OCI-LY1 (cell line): ENCODE results near the gene DLX2.

Experiments
- H2AFZ ChIP-seq: fragments of 200-600 bp; sonication (generic), shearing (Covaris generic); 2 replicates; pipeline ENCODE4 v1.6.0; 2014; ENCODE audit warnings: antibody characterized with exemption, mild to moderate bottlenecking, low read length
- H3F3A ChIP-seq: fragments of 200-600 bp; sonication (generic), shearing (Covaris generic); 2 replicates; pipeline ENCODE4 v1.6.0; 2014; ENCODE audit warnings: mild to moderate bottlenecking, antibody characterized with exemption, low read length, moderate library complexity; ENCODE audit not compliant: insufficient read depth
- H3K27ac ChIP-seq: fragments of 200-600 bp; sonication (generic); 2 replicates; pipeline ENCODE4 v1.5.1; 2014; ENCODE audit warnings: low read length, mixed run types, mild to moderate bottlenecking, low read depth; ENCODE audit not compliant: poor library complexity, severe bottlenecking
- H3K27me3 ChIP-seq: fragments of 200-600 bp; sonication (generic); 2 replicates; pipeline ENCODE4 v1.6.0; 2014; ENCODE audit warnings: antibody characterized with exemption, mild to moderate bottlenecking, low read length, moderate library complexity; ENCODE audit not compliant: insufficient read depth
- H3K36me3 ChIP-seq: fragments of 200-600 bp; sonication (generic); 2 replicates; pipeline ENCODE4 v1.6.1; 2014; ENCODE audit warnings: mild to moderate bottlenecking, antibody characterized with exemption, low read length, moderate library complexity, mixed read lengths; ENCODE audit not compliant: insufficient read depth
- H3K4me1 ChIP-seq: fragments of 200-600 bp; sonication (generic); 2 replicates; pipeline ENCODE4 v1.5.1; 2014; ENCODE audit warnings: mild to moderate bottlenecking, low read length, moderate library complexity; ENCODE audit not compliant: insufficient read depth, severe bottlenecking
- H3K4me2 ChIP-seq: fragments of 200-600 bp; sonication (generic), shearing (Covaris generic); 2 replicates; pipeline ENCODE4 v1.6.1; 2014; ENCODE audit warnings: low read length
- H3K4me3 ChIP-seq: fragments of 200-600 bp; sonication (generic); 2 replicates; pipeline ENCODE4 v1.5.1; 2014; ENCODE audit warnings: low read length, low read depth, mild to moderate bottlenecking, mixed read lengths; ENCODE audit not compliant: poor library complexity, severe bottlenecking
- H3K79me2 ChIP-seq: fragments of 200-600 bp; shearing (Covaris generic); 2 replicates; pipeline ENCODE4 v1.6.1; 2016; ENCODE audit warnings: mixed run types, low read length, mixed read lengths; ENCODE audit not compliant: insufficient read depth
- H3K9ac ChIP-seq: fragments of 200-600 bp; sonication (generic), shearing (Covaris generic); 2 replicates; pipeline ENCODE4 v1.6.1; 2014; ENCODE audit warnings: mild to moderate bottlenecking, low read length, mixed read lengths
- H3K9me2 ChIP-seq: fragments of 200-600 bp; sonication (generic), shearing (Covaris generic); 2 replicates; pipeline ENCODE4 v1.6.1; 2014; ENCODE audit warnings: low read depth, mild to moderate bottlenecking, low read length, mixed read lengths
- H3K9me3 ChIP-seq: fragments of 200-600 bp; shearing (Covaris generic); 2 replicates; pipeline ENCODE4 v1.6.1; 2014; ENCODE audit warnings: low read length, mixed read lengths
- H4K20me1 ChIP-seq: fragments of 200-600 bp; sonication (generic), shearing (Covaris generic); 2 replicates; pipeline ENCODE4 v1.6.0; 2016; ENCODE audit warnings: mild to moderate bottlenecking, low read length; ENCODE audit not compliant: insufficient read depth
- CTCF ChIP-seq: fragments of 200-600 bp; sonication (generic), shearing (Covaris generic); IDR thresholded peaks from 2 replicates; pipeline ENCODE4 v1.5.1; 2017; ENCODE audit warnings: mild to moderate bottlenecking, antibody characterized with exemption, low read length, moderate library complexity, mixed read lengths
- EZH2 ChIP-seq: fragments of 200-600 bp; sonication (generic), shearing (Covaris generic); IDR thresholded peaks from 2 replicates; pipeline ENCODE4 v1.8.0; 2017; ENCODE audit warnings: borderline replicate concordance, mixed run types, mild to moderate bottlenecking, antibody characterized with exemption, low read length, moderate library complexity, mixed read lengths

DLX2 gene

GRCh38 chr2:172107690-172108586, 5.2 kb upstream of the DLX2 start:
- no peak overlapping the region for H3K27ac ChIP-seq
- H3F3A ChIP-seq: 0 out of 2 replicates have a peak, but pooled peaks cover 2% of the 10 kb centered on the region
- H3K4me3 ChIP-seq: no peak overlapping the region
- no peaks in the 10 kb centered on the region for H4K20me1 ChIP-seq
- no peak overlapping the region for H3K9ac ChIP-seq
- no peak overlapping the region for H3K4me2 ChIP-seq
- H3K9me3 ChIP-seq: no peaks in the 10 kb centered on the region
- H2AFZ ChIP-seq: no peak overlapping the region
- H3K4me1 ChIP-seq: peaks cover 17% of the 10 kb centered on the region
- no peaks in the 10 kb centered on the region for H3K79me2 ChIP-seq
- H3K9me2 ChIP-seq: no peaks in the 10 kb centered on the region
- no peak for TF ChIP-seq EZH2
- no peak for TF ChIP-seq CTCF
- H3K27me3 ChIP-seq: no peaks in the 10 kb centered on the region
- no peaks in the 10 kb centered on the region for H3K36me3 ChIP-seq

- peak overlapping the region; percentile 29 for H3K4me3 ChIP-seq
- H4K20me1 ChIP-seq: no peaks in the 10 kb centered on the region
- H3K4me2 ChIP-seq: peak overlapping the region; percentile 46; the same call in 1 of the 2 replicates
- no peaks in the 10 kb centered on the region for H3K36me3 ChIP-seq
- H3K27ac ChIP-seq: no peak overlapping the region
- H3K9me3 ChIP-seq: no peaks in the 10 kb centered on the region
- peaks cover 28% of the 10 kb centered on the region for H3K4me1 ChIP-seq
- 0 out of 2 replicates have a peak, but pooled peaks cover 2% of the 10 kb centered on the region for H3F3A ChIP-seq
- H3K9me2 ChIP-seq: no peaks in the 10 kb centered on the region
- H3K27me3 ChIP-seq: no peaks in the 10 kb centered on the region
- no peak overlapping the region for H2AFZ ChIP-seq
- no peak overlapping the region for H3K9ac ChIP-seq
- no peak for TF ChIP-seq EZH2
- TF ChIP-seq CTCF: peak; percentile 63
- no peaks in the 10 kb centered on the region for H3K79me2 ChIP-seq
These were observed 3.6 kb upstream of the DLX2 start for GRCh38 chr2:172106108-172106961.

GRCh38 chr2:172105471-172106107, 2.9 kb upstream of the DLX2 start:
- no peak overlapping the region for H3K9ac ChIP-seq
- H3K4me3 ChIP-seq: no peak overlapping the region
- no peak overlapping the region for H3K4me2 ChIP-seq
- peaks cover 35% of the 10 kb centered on the region for H3K4me1 ChIP-seq
- H3K27me3 ChIP-seq: no peaks in the 10 kb centered on the region
- TF ChIP-seq EZH2: no peak
- TF ChIP-seq CTCF: no peak
- H3K36me3 ChIP-seq: no peaks in the 10 kb centered on the region
- H3F3A ChIP-seq: 0 out of 2 replicates have a peak, but pooled peaks cover 2% of the 10 kb centered on the region
- no peak overlapping the region for H3K27ac ChIP-seq
- H3K79me2 ChIP-seq: no peaks in the 10 kb centered on the region
- no peaks in the 10 kb centered on the region for H3K9me2 ChIP-seq
- no peak overlapping the region for H2AFZ ChIP-seq
- no peaks in the 10 kb centered on the region for H4K20me1 ChIP-seq
- H3K9me3 ChIP-seq: no peaks in the 10 kb centered on the region
